ENCODE measurements around the gene LMBRD1. TPM values are rescaled to one million over a fixed set of nuclear protein-coding genes. Genes with fewer than 3 reads are reported as not detected.

LMBRD1 gene
- total and polyA plus RNA-seq, 7 donors, result 21.6 to 73.8 (median 37.6) TPM

DNA sequence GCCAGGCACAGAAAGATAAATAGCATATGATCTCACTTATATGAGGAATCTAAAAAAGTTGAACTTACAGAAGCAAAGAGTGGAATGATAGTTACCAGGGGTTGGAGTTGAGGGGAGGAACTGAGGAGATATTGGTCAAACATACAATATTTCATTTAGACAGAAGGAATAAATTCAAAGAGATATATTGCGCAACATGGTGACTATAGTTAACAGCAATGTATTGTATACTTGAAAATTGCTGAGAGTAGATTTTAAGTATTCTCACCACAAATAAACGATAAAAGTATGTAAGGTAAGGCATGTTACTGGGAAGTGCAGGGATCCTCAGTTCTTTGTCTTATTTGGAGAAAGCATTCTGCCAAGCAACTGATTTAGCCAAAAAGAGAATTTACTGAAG, 171.9 kb downstream of the LMBRD1 start:
- intact Hi-C loops (cut with DNase I), result no loop called here
- Histone ChIP-seq H3K27ac (no peak overlapping the region), H3K36me3 (no peaks in the 10 kb centered on the region), H3K27me3 (no peaks in the 10 kb centered on the region), H3K4me3 (no peak overlapping the region), H3K4me1 (no peaks in the 10 kb centered on the region), H3K9me3 (no peaks in the 10 kb centered on the region)
- no peak for TF ChIP-seq CTCF (IDR thresholded peaks at IDR 0.05)
- no peak for TF ChIP-seq POLR2AphosphoS5 (IDR thresholded peaks at IDR 0.05)
- no peak for TF ChIP-seq POLR2A (IDR thresholded peaks at IDR 0.05)
- no peak for DNase-seq
- 71 to 96% methylated on average over 2 of the region's 2 CpGs for WGBS, 2 donors

Other genes with a start within 250 kb of the LMBRD1 start
- under 1 TPM in 3 of 4 donors, not detected in 1; 0.54 to 0.83 (median 0.82) TPM for gene COL19A1, start 69.5 kb upstream of the LMBRD1 start, total RNA-seq
- gene COL19A1, start 69.5 kb upstream of the LMBRD1 start, polyA plus RNA-seq, result 1 to 10 TPM in 1 of 3 donors, not detected in 2; 1.6 TPM